CD14-positive monocyte (primary cell): ENCODE data around the gene HSFX1. TPM values are rescaled to one million over a fixed set of nuclear protein-coding genes. Genes with fewer than 3 reads are reported as not detected.

ENCODE experiments used
- DNase-seq, 3 donors: peaks; one replicate each; pipeline ENCODE4 v3.0.0-alpha.2; 2011 to 2022
- H2AFZ ChIP-seq: 2 replicates; pipeline ENCODE4 v1.6.0; 2012; ENCODE audit warnings: mild to moderate bottlenecking, low read depth, low read length, inconsistent platforms; ENCODE audit not compliant: insufficient read depth, poor library complexity, severe bottlenecking
- H3K27ac ChIP-seq, 2 donors: 1 replicate in 1 of 2; 2 replicates in 1 of 2; pipeline ENCODE4 v1.5.1; 2012 to 2013; ENCODE audit warnings: low read length in 2 of 2, control low read depth in 1 of 2, inconsistent platforms in 1 of 2, low read depth in 1 of 2, mild to moderate bottlenecking in 1 of 2
- H3K27me3 ChIP-seq, 2 donors: one replicate each; pipeline versions ENCODE4 v1.6.0 to v1.6.1; 2011 to 2013; ENCODE audit warnings: low read length in 2 of 2; ENCODE audit not compliant: control insufficient read depth in 2 of 2, insufficient read depth in 2 of 2
- H3K36me3 ChIP-seq, 2 donors: replicated peaks in 1 of 2; 1 replicate in 1 of 2; 2 replicates in 1 of 2; pipeline versions ENCODE4 v1.5.1 to v1.6.1; 2012 to 2013; ENCODE audit warnings: low read length in 2 of 2, control low read depth in 1 of 2, inconsistent platforms in 1 of 2, mild to moderate bottlenecking in 1 of 2; ENCODE audit not compliant: insufficient read depth in 2 of 2, control insufficient read depth in 1 of 2
- H3K4me1 ChIP-seq, 2 donors: 1 replicate in 1 of 2; 2 replicates in 1 of 2; pipeline versions ENCODE4 v1.5.1 to v1.6.1; 2012 to 2013; ENCODE audit warnings: low read length in 2 of 2, control low read depth in 1 of 2, inconsistent platforms in 1 of 2, mild to moderate bottlenecking in 1 of 2, moderate library complexity in 1 of 2; ENCODE audit not compliant: insufficient read depth in 2 of 2, control insufficient read depth in 1 of 2
- H3K4me2 ChIP-seq: replicated peaks from 2 replicates; pipeline ENCODE3; 2012; ENCODE audit warnings: low read length, moderate library complexity, mild to moderate bottlenecking; ENCODE audit not compliant: poor library complexity, severe bottlenecking; ENCODE audit errors: extremely low read depth
- H3K4me3 ChIP-seq, 3 experiments: fragments of 200-600 bp in 1 of 3; sonication (generic) in 1 of 3; replicated peaks in 1 of 3; 1 replicate in 2 of 3; 2 replicates in 1 of 3; pipeline ENCODE4 v1.5.1; 2011 to 2013; ENCODE audit warnings: low read length in 3 of 3, mild to moderate bottlenecking in 3 of 3, control low read depth in 2 of 3, low read depth in 2 of 3, inconsistent platforms in 1 of 3, moderate library complexity in 1 of 3
- H3K79me2 ChIP-seq: 2 replicates; pipeline ENCODE4 v1.6.0; 2012; ENCODE audit warnings: mild to moderate bottlenecking, control low read depth, inconsistent platforms, low read length, moderate library complexity; ENCODE audit not compliant: insufficient read depth
- H3K9ac ChIP-seq: 2 replicates; pipeline ENCODE4 v1.6.0; 2017; ENCODE audit warnings: low read length, mild to moderate bottlenecking; ENCODE audit not compliant: insufficient read depth, poor library complexity, severe bottlenecking
- H3K9me3 ChIP-seq, 2 donors: replicated peaks in 1 of 2; 1 replicate in 1 of 2; 2 replicates in 1 of 2; pipeline versions ENCODE4 v1.5.1 to v1.6.1; 2012 to 2013; ENCODE audit warnings: low read length in 2 of 2, control low read depth in 1 of 2; ENCODE audit not compliant: control insufficient read depth in 1 of 2, insufficient read depth in 1 of 2
- H4K20me1 ChIP-seq: 2 replicates; pipeline ENCODE4 v1.6.0; 2012; ENCODE audit warnings: mild to moderate bottlenecking, low read length, control low read depth, moderate library complexity; ENCODE audit not compliant: insufficient read depth
- H3K27ac Mint-ChIP-seq, 7 donors: one replicate each; pipeline ENCODE4 v1.8.0; 2020; ENCODE audit warnings: mild to moderate bottlenecking in 7 of 7, mixed read lengths in 7 of 7, moderate library complexity in 6 of 7, inconsistent platforms in 2 of 7
- H3K27me3 Mint-ChIP-seq, 3 donors: one replicate each; pipeline ENCODE4 v1.8.0; 2021 to 2022; ENCODE audit warnings: low read depth in 3 of 3, mild to moderate bottlenecking in 3 of 3, mixed read lengths in 3 of 3, moderate library complexity in 3 of 3, inconsistent platforms in 1 of 3
- H3K36me3 Mint-ChIP-seq, 2 donors: one replicate each; pipeline ENCODE4 v1.8.0; 2020; ENCODE audit warnings: mixed read lengths in 2 of 2, inconsistent platforms in 1 of 2, mild to moderate bottlenecking in 1 of 2
- H3K4me1 Mint-ChIP-seq: one replicate; pipeline ENCODE4 v1.8.0; 2020; ENCODE audit warnings: mild to moderate bottlenecking, mixed read lengths
- H3K4me3 Mint-ChIP-seq, 2 donors: one replicate each; pipeline ENCODE4 v1.8.0; 2020; ENCODE audit warnings: mild to moderate bottlenecking in 2 of 2, mixed read lengths in 2 of 2, moderate library complexity in 1 of 2
- H3K9me3 Mint-ChIP-seq, 7 donors: one replicate each; pipeline ENCODE4 v1.8.0; 2020 to 2022; ENCODE audit warnings: mixed read lengths in 7 of 7, mild to moderate bottlenecking in 6 of 7, moderate library complexity in 6 of 7, inconsistent platforms in 2 of 7
- CTCF ChIP-seq: fragments of 200-600 bp; IDR thresholded peaks from one replicate; pipeline ENCODE4 v1.8.0; 2022; ENCODE audit warnings: antibody characterized with exemption, mild to moderate bottlenecking
- WGBS: methylation state at CpG from one replicate; pipeline ENCODE4 v1.1.5; 2013; ENCODE audit warnings: missing lambda C conversion rate; ENCODE audit not compliant: insufficient coverage; 5-methylcytosine and 5-hydroxymethylcytosine counted together
- intact Hi-C, 2 donors: fragments of 100-400 bp; cut with micrococcal nuclease; formaldehyde crosslinking; loops; one replicate each; pipeline versions ENCODE4 v1.15.0 to v1.15.1; 2023
- polyA plus RNA-seq, 3 donors: library from polyadenylated mRNA; depleted of rRNA in 1 of 3; unstranded in 2 of 3; stranded (reverse) in 1 of 3; fragments of 300-500 nt in 2 of 3; fragments of >200 nt in 1 of 3; fragmentation: Illumina TruSeq in 2 of 3; gene quantifications; 1 replicate in 2 of 3; 2 replicates in 1 of 3; pipeline ENCODE4 v1.2.3, GENCODE V29; 2012 to 2021

Gene HSFX1
- polyA plus RNA-seq, 3 donors: 0.35 TPM; not detected in 2

- H3K27me3 ChIP-seq: no peaks in the 10 kb centered on the region
- H4K20me1 ChIP-seq: no peaks in the 10 kb centered on the region
- H2AFZ ChIP-seq: no peak overlapping the region
- H3K79me2 ChIP-seq: no peaks in the 10 kb centered on the region
- no peak overlapping the region for H3K4me2 ChIP-seq
- Mint-ChIP-seq H3K9me3 (no peaks in the 10 kb centered on the region), H3K4me1 (no peaks in the 10 kb centered on the region), H3K36me3 (no peaks in the 10 kb centered on the region), H3K27ac (no peak overlapping the region), H3K27me3 (peaks cover 1 to 2% (median 1%) of the 10 kb centered on the region in 3 donors), H3K4me3 (no peak overlapping the region)
- no peaks in the 10 kb centered on the region for H3K4me1 ChIP-seq
- H3K9me3 ChIP-seq: no peaks in the 10 kb centered on the region
- intact Hi-C loops: no loop called here
- no peak for DNase-seq
- TF ChIP-seq CTCF: no peak
- H3K27ac ChIP-seq: no peak overlapping the region
- no peaks in the 10 kb centered on the region for H3K36me3 ChIP-seq
- no CpG with 5 or more reads among the region's 1 CpG for WGBS
- H3K4me3 ChIP-seq: no peak overlapping the region
- H3K9ac ChIP-seq: no peak overlapping the region
Measured at GRCh38 chrX:149818652-149819051, 44.8 kb downstream of the HSFX1 start.

- intact Hi-C loops: no loop called here
- H3K36me3 ChIP-seq: no peaks in the 10 kb centered on the region
- no peak overlapping the region for H3K27ac ChIP-seq
- no peaks in the 10 kb centered on the region for H4K20me1 ChIP-seq
- H3K9me3 ChIP-seq: no peaks in the 10 kb centered on the region
- DNase-seq: no peak
- no peak overlapping the region for H3K27ac Mint-ChIP-seq
- no peak for TF ChIP-seq CTCF
- no peaks in the 10 kb centered on the region for H3K36me3 Mint-ChIP-seq
- no peak overlapping the region for H3K4me3 ChIP-seq
- H3K79me2 ChIP-seq: no peaks in the 10 kb centered on the region
- no peak overlapping the region for H2AFZ ChIP-seq
- 100% methylated on average over 1 of the region's 2 CpGs for WGBS
- no peak overlapping the region for H3K4me3 Mint-ChIP-seq
- H3K4me1 Mint-ChIP-seq: no peaks in the 10 kb centered on the region
- H3K4me2 ChIP-seq: no peak overlapping the region
- H3K27me3 Mint-ChIP-seq: peaks cover 1 to 2% (median 1%) of the 10 kb centered on the region in 3 donors
- H3K9me3 Mint-ChIP-seq: no peaks in the 10 kb centered on the region
- no peaks in the 10 kb centered on the region for H3K4me1 ChIP-seq
- no peak overlapping the region for H3K9ac ChIP-seq
- H3K27me3 ChIP-seq: no peaks in the 10 kb centered on the region
Measured at GRCh38 chrX:149819371-149819770, 45.5 kb downstream of the HSFX1 start.
